Smooth muscle cell (in vitro differentiated cells): ENCODE measurements around the gene CACNA1S. TPM values are rescaled to one million over a fixed set of nuclear protein-coding genes. Genes with fewer than 3 reads are reported as not detected.

Source experiments
- DNase-seq: peaks from one replicate; lab custom pipeline; 2025; ENCODE audit not compliant: unreplicated experiment; lab: John Stamatoyannopoulos, UW
- H2AFZ ChIP-seq: fragments of 200-600 bp; sonication (generic); 2 replicates; pipeline ENCODE4 v1.6.0; 2016; ENCODE audit warnings: antibody characterized with exemption, low read depth, mild to moderate bottlenecking
- H3F3A ChIP-seq: fragments of 200-600 bp; sonication (generic); 2 replicates; pipeline ENCODE4 v1.6.0; 2017; ENCODE audit warnings: antibody characterized with exemption, low read depth
- H3K27ac ChIP-seq: fragments of 200-600 bp; sonication (generic); 2 replicates; pipeline ENCODE4 v1.5.1; 2016; ENCODE audit warnings: low read depth, mild to moderate bottlenecking
- H3K27me3 ChIP-seq: fragments of 200-600 bp; sonication (generic); 2 replicates; pipeline ENCODE4 v1.6.1; 2016; ENCODE audit warnings: low read depth, mild to moderate bottlenecking
- H3K36me3 ChIP-seq: fragments of 200-600 bp; sonication (generic); 2 replicates; pipeline ENCODE4 v1.5.1; 2016; ENCODE audit warnings: low read depth
- H3K4me1 ChIP-seq: fragments of 200-600 bp; sonication (generic); 2 replicates; pipeline ENCODE4 v1.5.1; 2016; ENCODE audit warnings: low read depth
- H3K4me2 ChIP-seq: fragments of 200-600 bp; sonication (generic); 2 replicates; pipeline ENCODE4 v1.6.0; 2016; ENCODE audit warnings: mild to moderate bottlenecking
- H3K4me3 ChIP-seq: fragments of 200-600 bp; sonication (generic); 2 replicates; pipeline ENCODE4 v1.5.1; 2016; ENCODE audit warnings: mild to moderate bottlenecking
- H3K79me2 ChIP-seq: fragments of 200-600 bp; sonication (generic); 2 replicates; pipeline ENCODE4 v1.6.0; 2016; ENCODE audit warnings: low read depth, mild to moderate bottlenecking
- H3K9ac ChIP-seq: fragments of 200-600 bp; sonication (generic); 2 replicates; pipeline ENCODE4 v1.6.0; 2016; ENCODE audit warnings: low read depth
- H3K9me3 ChIP-seq: fragments of 200-600 bp; sonication (generic); replicated peaks from 2 replicates; pipeline ENCODE4 v1.5.1; 2016; ENCODE audit warnings: low read depth
- H4K20me1 ChIP-seq: fragments of 200-600 bp; sonication (generic); 2 replicates; pipeline ENCODE4 v1.6.0; 2016; ENCODE audit warnings: low read depth
- WGBS: methylation state at CpG from one replicate; pipeline ENCODE4 v1.1.7; 2016; ENCODE audit warnings: low lambda C conversion rate; 5-methylcytosine and 5-hydroxymethylcytosine counted together
- polyA plus RNA-seq: library from polyadenylated mRNA; unstranded; fragments of >200 nt; fragmentation: Nextera tagmentation; extraction: Ambion mirVana; gene quantifications from 2 replicates; pipeline ENCODE4 v1.2.1, GENCODE V29; 2016
- total RNA-seq: library from RNA; depleted of rRNA; stranded (reverse); fragments of >200 nt; gene quantifications from 2 replicates; pipeline ENCODE4 v1.2.3, GENCODE V29; 2014
- TF ChIP-seq, protein P1 (sequence below): fragments of 200-600 bp; sonication (generic); IDR thresholded peaks from 2 replicates; pipeline ENCODE4 v1.5.1; 2017; ENCODE audit warnings: borderline replicate concordance, mild to moderate bottlenecking, antibody characterized with exemption; ENCODE audit not compliant: insufficient read depth, poor library complexity, severe bottlenecking

Gene CACNA1S
- total and polyA plus RNA-seq, 2 experiments from 2014 or later: not detected

DNA sequence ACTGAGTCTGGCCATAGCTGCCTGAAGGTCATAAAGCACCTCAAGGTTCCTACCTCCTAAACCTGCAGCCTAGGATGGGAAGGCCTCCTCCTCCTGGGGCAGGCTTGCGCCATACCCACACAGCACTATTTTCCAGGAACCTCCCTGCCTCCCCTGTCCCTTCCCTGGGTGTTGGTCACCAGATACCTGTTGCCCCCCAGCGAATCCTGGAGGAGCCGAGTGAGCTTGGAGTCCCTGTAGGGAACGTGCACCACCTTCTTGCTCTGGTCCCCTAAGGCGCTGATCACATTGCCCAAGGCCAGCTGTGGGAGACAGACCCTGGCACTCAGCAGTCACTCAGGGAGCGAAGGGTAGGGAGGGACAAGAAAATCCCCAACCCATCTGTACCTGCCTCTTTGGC lies 108.1 kb downstream of the CACNA1S start:
- Histone ChIP-seq H3K4me3 (no peak overlapping the region), H3K36me3 (no peaks in the 10 kb centered on the region), H3K9ac (no peak overlapping the region), H3K4me1 (no peaks in the 10 kb centered on the region), H3K27me3 (no peaks in the 10 kb centered on the region), H3K9me3 (no peaks in the 10 kb centered on the region), H3F3A (no peaks in the 10 kb centered on the region), H3K79me2 (no peaks in the 10 kb centered on the region), H4K20me1 (no peaks in the 10 kb centered on the region), H2AFZ (no peak overlapping the region), H3K27ac (no peak overlapping the region), H3K4me2 (no peak overlapping the region)
- 96% methylated on average over 6 of the region's 6 CpGs for WGBS
- no peak for DNase-seq
- TF ChIP-seq, protein P1, sequence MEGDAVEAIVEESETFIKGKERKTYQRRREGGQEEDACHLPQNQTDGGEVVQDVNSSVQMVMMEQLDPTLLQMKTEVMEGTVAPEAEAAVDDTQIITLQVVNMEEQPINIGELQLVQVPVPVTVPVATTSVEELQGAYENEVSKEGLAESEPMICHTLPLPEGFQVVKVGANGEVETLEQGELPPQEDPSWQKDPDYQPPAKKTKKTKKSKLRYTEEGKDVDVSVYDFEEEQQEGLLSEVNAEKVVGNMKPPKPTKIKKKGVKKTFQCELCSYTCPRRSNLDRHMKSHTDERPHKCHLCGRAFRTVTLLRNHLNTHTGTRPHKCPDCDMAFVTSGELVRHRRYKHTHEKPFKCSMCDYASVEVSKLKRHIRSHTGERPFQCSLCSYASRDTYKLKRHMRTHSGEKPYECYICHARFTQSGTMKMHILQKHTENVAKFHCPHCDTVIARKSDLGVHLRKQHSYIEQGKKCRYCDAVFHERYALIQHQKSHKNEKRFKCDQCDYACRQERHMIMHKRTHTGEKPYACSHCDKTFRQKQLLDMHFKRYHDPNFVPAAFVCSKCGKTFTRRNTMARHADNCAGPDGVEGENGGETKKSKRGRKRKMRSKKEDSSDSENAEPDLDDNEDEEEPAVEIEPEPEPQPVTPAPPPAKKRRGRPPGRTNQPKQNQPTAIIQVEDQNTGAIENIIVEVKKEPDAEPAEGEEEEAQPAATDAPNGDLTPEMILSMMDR: no peak

DNA sequence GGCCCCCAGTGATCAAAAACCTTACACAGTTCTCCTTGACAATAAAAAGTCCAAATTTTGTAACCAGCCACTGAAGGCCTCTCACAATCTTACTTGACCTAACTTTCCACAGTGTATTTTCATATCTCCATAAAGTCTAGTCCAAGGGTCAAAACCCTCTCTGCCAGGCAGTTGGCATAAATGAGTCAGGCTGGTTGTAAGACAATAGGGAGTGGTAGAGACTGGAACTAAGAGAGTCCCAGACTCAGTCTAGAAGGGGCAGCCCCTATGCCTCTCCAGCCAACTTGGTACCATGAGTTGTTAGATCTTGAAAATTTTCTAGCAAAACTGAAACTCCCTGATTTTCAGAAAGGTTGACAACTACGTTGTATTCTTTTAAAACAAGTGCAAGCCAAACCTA lies 109.7 kb downstream of the CACNA1S start:
- Histone ChIP-seq H3K4me3 (no peak overlapping the region), H2AFZ (no peak overlapping the region), H3K79me2 (no peaks in the 10 kb centered on the region), H3K4me2 (no peak overlapping the region), H3K9ac (no peak overlapping the region), H3K27me3 (no peaks in the 10 kb centered on the region), H3F3A (no peaks in the 10 kb centered on the region), H3K4me1 (no peaks in the 10 kb centered on the region), H3K9me3 (no peaks in the 10 kb centered on the region), H4K20me1 (no peaks in the 10 kb centered on the region), H3K27ac (no peak overlapping the region), H3K36me3 (no peaks in the 10 kb centered on the region)
- TF ChIP-seq, protein P1: no peak
- DNase-seq: no peak
- 96% methylated on average over 1 of the region's 1 CpG for WGBS

DNA sequence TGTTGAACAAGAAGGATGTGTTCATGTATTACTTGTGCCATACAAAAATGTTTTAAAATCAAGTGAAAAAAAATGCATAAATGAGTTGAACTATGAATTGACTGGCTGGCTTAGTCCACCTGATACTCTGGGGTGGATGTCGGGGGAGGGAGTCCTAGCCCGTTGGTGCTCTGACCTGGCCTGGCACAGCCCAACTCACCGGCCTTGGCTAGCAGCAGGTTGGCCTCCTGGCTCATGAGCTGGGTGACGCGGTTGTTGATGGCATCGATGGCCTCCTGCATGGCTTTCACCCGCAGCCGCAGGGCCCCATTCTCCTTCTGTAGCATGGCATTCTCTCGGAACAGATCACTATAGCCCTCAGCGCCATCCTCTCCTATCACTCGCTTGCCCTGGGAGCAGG lies 110.3 kb downstream of the CACNA1S start:
- Histone ChIP-seq H3F3A (no peaks in the 10 kb centered on the region), H3K36me3 (no peaks in the 10 kb centered on the region), H3K9me3 (no peaks in the 10 kb centered on the region), H4K20me1 (no peaks in the 10 kb centered on the region), H2AFZ (no peak overlapping the region), H3K4me3 (no peak overlapping the region), H3K79me2 (no peaks in the 10 kb centered on the region), H3K27me3 (no peaks in the 10 kb centered on the region), H3K4me2 (no peak overlapping the region), H3K4me1 (no peaks in the 10 kb centered on the region), H3K9ac (no peak overlapping the region), H3K27ac (no peak overlapping the region)
- 93% methylated on average over 11 of the region's 11 CpGs for WGBS
- DNase-seq: no peak
- TF ChIP-seq, protein P1: no peak

DNA sequence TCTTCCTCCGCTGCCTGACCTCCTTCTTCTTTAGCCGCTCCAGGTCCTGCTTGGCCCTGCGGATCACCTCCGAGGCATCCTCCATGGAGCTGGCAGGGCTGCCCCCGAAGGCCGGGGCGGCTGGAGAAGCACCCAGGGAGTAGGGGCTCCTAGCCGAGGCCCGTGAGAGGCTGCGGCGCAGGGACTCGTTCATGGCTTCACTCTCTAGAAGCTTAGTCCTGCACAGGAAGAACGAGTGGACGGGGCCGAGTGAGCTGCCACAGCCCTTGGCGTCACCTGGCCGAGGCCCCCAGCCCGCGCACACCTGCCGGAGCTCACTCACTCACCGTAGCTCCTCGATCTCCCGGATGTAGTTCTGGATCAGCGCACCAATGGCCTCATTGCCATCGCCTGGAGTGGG lies 111.8 kb downstream of the CACNA1S start:
- TF ChIP-seq, protein P1: no peak
- Histone ChIP-seq H3F3A (no peaks in the 10 kb centered on the region), H3K4me1 (no peaks in the 10 kb centered on the region)

More for the DNA sequence above, 111.8 kb downstream of the CACNA1S start:
- Histone ChIP-seq H3K4me3 (no peak overlapping the region), H3K4me2 (no peak overlapping the region), H2AFZ (no peak overlapping the region), H3K27me3 (no peaks in the 10 kb centered on the region), H4K20me1 (no peaks in the 10 kb centered on the region), H3K9ac (no peak overlapping the region), H3K27ac (no peak overlapping the region), H3K79me2 (no peaks in the 10 kb centered on the region), H3K36me3 (no peaks in the 10 kb centered on the region), H3K9me3 (no peaks in the 10 kb centered on the region)
- no peak for DNase-seq
- 96% methylated on average over 25 of the region's 25 CpGs for WGBS
